ENCODE measurements around the gene MGMT.

GRCh38 chr10:129641351-129641750 is 174.3 kb downstream of the MGMT start:
- TF ChIP-seq CTCF (conservative IDR thresholded peaks at IDR 0.05 in 1 of 2, IDR thresholded peaks at IDR 0.05 in 1 of 2; ENCODE audit: extremely low read depth in 1 of 2, insufficient read depth in 1 of 2, low read depth in 1 of 2, low read length in 2 of 2), result no peak
- no peak for TF ChIP-seq EZH2 (IDR thresholded peaks at IDR 0.05; ENCODE audit: borderline replicate concordance, low read length)
